Daoy (cell line): ENCODE measurements around the gene RPP14. TPM values are rescaled to one million over a fixed set of nuclear protein-coding genes. Genes with fewer than 3 reads are reported as not detected.
"Not testable (repeated sequence)": the region's sequence is repeated elsewhere in the genome, so short reads cannot be mapped to it uniquely, and the experiment has no call there.

Source experiments
- DNase-seq: peaks from one replicate; pipeline ENCODE4 v3.0.0-alpha.2; 2015; ENCODE audit warnings: low read depth
- total RNA-seq: library from RNA; depleted of rRNA; stranded (reverse); fragments of >200 nt; shearing (Covaris generic); gene quantifications from 2 replicates; pipeline ENCODE4 v1.2.3, GENCODE V29; 2014; rRNA removed

The RPP14 gene
- 14.3 and 17.8 TPM in 2 replicates for total RNA-seq

GRCh38 chr3:58305882-58306711 lies at the start of gene RPP14, which contains the start of gene HTD2:
RPP14 (plus strand) TSS chr3:58306245; CDS start chr3:58310330, 4,085 bp downstream.
HTD2 (plus strand) TSS chr3:58306520; CDS start chr3:58317614, 11,094 bp downstream.
- peak; percentile 97 for DNase-seq

DNA sequence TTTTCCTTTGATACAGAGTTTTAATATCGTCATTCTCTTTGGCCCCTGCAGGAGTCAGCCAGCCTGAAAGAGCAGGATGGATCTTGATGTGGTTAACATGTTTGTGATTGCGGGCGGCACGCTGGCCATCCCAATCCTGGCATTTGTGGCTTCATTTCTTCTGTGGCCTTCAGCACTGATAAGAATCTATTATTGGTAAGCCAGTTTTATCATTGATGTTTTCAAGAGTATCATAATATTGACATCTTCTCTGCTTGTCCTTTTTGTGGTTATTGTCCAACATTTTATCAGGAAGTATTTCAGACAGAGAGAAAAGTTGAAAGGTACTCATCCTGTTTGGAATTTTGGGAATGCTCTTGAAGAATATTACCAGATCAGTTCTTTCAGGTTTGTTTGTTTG lies 49.5 kb upstream of the RPP14 start:
- DNase-seq: no peak

DNA sequence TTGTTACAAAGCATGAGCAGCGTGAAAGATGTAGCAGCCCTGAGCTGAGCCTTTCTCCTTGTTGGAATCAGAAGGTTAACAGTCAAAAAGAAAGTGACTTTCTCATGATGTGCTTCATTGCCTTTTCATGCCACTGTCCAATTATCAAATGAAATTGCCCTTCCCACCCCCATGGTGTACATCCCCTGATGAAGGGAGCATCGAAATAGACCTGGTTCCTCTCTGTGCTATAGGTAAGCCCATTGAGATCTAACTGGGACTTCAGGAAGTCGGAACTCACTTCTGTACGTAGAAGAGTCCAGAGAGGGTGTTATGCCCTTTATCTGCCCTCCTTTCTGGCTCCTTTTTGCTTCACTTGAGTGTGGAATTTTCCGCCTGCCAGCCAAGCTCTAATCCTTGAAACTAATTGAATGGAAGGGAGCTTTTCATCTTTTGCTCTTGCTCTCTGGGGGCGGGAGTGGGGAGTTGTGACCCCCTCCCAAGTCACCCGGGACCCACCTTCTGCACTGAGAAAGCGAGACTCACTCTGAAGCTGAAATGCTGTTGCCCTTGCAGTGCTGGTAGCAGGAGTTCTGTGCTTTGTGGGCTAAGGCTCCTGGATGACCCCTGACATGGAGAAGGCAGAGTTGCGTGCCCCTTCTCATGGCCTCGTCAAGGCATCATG lies 47.5 kb upstream of the RPP14 start:
- DNase-seq: no peak

- peak; percentile 75 for DNase-seq
Measured at GRCh38 chr3:58260261-58260731, 45.7 kb upstream of the RPP14 start.

- peak; percentile 64 for DNase-seq
Measured at GRCh38 chr3:58260733-58261132, 45.3 kb upstream of the RPP14 start.

DNA sequence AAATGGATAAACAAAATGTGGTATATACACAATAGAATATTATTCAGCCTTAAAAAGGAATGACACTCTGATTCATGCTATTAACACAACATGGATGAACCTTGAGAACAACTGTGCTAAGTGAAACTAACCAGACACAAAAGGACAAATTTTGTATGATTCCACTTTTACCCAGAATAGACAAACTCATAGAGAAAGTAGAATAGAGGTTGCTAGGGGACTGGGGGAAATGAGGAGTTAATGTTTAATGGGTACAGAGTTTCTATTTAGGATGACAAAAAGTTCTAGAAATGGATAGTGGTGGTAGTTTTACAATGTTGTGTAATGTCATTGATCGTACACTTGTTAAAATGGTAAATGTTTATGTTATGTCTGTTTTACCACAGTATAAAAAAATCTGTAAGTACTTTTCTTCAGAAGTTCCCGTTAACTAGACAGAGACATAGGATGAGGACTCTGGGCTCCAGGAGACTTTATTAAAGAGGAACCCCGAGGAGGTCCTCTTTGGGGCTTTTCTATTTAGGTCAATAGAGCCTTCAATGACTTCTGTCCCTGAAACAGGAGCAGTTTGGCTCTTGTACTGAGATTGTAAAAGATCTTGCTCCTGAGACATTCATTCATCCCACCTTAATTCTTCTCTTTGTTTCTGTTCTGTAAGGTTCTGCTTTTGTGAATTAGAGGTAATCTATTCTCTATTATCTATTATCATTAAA lies 43.9 kb upstream of the RPP14 start:
- no peak for DNase-seq

DNA sequence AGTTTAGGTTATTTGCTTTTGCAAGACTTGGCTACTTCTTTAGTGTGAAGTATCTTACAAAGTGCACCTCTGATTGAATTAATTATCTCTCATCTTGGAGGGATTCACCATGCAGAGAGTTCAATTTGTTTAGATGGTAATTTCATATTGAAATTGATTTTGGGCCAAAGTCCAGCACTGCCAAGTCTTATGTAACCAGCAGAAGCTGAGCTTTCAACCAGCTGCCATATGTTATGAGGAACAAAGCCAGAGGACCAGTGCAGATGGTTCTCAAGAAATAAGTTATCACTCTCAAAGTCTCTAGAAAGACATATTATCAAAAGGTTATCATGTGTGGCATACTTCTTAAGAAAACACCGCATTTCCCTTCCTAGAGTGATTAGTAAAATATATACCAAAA lies 39.5 kb upstream of the RPP14 start:
- DNase-seq: no peak

DNA sequence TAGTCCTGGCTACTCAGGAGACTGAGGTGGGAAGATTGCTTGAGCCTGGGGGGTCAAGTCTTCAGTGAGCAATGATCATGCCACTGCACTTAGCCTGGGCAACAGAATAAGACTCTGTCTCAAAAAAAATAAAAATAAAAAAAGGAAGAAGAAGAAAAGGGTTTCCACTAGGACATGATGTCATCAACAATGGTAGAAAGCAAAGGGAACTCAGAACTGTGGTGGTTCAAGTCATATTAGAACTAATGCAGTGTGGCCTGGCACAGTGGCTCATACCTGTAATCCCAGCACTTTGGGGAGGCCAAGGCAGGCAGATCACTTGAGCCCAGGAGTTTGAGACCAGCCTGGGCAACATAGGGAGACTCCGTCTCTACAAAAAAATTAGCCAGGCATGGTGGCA lies 38.5 kb upstream of the RPP14 start:
- DNase-seq: not testable (repeated sequence)

DNA sequence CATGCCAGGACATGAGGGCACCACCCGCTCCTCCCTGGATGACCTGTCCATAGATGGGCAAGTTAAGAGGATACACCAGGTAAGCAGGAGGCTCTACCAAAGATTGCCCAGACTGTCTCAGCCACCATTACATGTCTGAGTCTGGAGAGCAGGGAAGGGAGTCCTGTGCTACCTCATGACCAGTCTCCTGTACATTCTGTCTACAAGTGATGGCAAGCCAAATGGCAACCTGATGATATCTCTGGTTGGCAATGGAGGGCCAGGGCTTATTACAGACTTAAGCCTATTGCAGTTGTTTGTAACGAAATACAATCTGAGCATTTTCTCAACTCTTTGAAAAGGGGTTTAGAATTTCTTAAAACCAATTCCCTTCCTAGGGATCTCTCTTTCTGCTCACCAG lies 36.7 kb upstream of the RPP14 start:
- DNase-seq: no peak

GRCh38 chr3:58270485-58270884 lies 35.6 kb upstream of the RPP14 start:
- no peak for DNase-seq

DNA sequence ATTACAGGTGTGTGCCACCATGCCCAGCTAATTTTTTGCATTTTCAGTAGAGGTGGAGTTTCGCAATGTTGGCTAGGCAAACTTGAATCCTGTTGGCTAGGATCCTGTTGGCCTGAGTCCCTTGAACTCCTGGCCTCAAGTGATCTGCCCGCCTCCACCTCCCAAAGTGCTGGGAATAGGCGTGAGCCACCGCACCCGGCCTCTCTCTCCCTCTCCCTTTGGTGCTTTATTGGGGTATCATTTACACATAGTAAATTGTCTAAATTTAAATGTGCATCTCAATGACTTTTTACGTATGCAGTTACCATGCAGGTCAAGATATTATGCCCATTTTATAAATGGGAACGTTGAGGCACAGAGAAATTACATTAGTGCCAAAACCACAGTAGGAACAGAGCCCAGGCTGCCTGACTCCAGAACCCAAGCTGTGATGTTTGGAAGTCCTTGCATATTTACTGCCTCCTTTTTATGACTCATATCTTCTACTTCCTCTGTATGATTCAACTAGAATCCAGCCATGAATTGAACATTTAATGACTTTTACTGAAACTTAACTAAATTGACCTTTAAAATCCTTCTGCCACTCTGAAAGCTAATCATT lies 34.0 kb upstream of the RPP14 start:
- DNase-seq: peak; percentile 65

DNA sequence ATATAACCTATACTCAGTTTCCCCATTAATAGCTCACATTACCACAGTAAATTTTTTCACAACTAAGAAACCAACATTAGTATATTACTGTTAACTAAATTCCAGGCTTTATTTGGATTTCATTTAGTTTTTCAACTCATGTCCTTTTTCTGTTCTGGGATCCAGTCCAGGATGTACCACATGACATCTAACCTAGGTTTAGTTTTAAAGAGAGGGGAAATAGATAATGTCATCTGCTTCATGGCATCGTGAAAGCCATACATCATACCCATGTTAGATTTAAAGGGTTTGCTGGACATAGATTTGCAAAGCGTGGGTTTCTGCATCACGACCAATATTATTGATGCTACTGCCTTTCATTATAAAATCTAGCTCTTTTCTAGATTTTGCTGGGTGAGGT lies 33.2 kb upstream of the RPP14 start:
- DNase-seq: no peak

GRCh38 chr3:58273362-58273761 lies 32.7 kb upstream of the RPP14 start:
- not testable (repeated sequence) for DNase-seq

DNA sequence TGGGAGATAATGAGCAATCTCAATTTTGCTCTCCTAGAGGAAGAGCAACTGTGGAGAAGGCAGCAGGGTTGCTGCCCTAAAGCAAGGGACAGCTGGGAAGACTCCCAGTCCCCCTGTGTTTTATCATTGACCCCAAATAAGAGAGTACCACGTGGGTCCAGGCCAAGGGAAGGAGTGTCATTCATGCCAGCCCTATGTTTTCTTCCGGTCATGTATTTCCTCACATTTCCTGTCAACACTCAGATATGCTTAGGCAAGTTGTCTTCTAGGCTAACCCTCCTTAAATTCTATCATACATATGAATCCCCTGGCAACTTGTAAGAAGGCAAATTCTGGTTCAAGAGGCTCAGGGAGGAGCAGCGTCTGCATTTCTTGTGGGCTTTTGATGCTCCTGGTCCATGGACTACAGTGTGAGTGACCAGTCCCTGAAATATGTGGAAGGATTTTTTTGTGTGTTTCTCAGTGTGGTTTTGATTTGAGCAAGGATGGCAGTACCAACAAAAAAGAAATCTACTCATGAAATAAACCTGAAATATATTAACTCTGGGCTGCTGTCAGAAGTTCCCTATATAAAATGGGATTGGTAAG lies 31.9 kb upstream of the RPP14 start:
- DNase-seq: no peak

DNA sequence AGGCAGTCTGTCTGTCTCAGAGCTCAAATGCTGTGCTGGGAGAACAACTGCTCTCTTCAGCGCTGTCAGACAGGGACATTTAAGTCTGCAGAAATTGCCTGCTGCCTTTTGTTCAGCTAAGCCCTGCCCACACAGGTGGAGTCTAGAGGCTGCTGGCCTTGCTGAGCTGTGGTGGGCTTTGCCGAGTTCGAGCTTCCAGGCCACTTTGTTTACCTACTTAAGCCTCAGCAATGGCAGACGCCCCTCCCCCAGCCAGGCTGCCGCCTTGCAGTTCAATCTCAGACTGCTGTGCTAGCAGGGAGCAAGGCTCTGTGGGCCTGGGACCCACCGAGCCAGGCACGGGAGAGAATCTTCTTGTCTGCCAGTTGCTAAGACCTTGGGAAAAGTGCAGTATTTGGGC lies 25.0 kb upstream of the RPP14 start:
- DNase-seq: no peak

GRCh38 chr3:58285334-58285733 lies 20.7 kb upstream of the RPP14 start:
- DNase-seq: no peak

DNA sequence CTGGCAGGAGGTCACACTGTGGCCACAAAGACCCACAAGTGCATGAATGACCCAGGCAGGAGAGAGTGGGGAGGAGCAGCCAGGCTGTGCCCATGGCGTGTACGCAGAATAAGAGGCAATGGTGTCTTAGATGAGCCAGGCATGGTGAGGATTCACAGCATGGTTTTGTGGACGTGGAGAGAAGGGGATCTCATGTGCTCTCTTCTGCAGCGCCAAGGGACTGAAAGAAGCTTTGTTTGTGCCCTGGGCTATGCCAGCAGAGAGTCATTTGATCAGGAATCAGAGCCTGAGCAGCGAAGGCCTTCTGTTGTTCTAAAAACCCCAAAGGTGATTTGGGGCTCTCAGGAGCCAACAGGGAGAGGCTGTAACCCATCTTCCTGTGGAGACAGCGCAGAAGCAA lies 18.7 kb upstream of the RPP14 start:
- DNase-seq: no peak

DNA sequence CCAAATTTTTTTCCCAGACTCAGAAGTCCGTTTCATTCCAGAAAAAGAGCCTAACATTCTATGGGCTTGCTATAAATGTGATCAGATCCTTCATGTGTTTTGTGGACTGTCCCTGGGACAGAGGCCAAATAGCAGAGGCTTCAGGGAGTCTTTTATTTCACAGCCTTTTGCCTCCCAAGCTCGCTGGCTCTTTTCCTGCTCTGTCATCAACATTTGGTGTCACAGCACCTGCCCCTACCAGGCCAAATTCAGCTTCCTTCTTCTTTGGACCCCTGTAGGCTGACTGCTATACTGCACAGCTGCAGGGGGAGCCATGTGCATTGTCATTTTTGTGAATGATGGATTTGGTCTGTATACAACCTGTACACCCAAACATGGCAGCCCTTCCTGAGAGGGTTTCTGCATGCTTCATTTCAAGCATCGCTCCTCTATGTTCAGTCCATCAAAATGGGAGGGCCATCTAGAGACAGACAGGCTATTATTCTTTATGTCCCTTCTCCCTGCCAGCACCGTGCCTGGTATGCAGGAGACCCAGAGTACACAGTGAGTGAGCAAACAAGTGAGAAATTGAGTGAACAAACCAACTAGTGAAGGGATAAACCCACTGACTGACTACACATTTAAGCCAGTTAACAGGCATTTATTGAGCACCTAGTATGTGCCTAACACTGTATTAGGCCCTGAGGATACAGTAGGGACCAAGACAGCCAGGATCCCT lies 17.9 kb upstream of the RPP14 start:
- no peak for DNase-seq

DNA sequence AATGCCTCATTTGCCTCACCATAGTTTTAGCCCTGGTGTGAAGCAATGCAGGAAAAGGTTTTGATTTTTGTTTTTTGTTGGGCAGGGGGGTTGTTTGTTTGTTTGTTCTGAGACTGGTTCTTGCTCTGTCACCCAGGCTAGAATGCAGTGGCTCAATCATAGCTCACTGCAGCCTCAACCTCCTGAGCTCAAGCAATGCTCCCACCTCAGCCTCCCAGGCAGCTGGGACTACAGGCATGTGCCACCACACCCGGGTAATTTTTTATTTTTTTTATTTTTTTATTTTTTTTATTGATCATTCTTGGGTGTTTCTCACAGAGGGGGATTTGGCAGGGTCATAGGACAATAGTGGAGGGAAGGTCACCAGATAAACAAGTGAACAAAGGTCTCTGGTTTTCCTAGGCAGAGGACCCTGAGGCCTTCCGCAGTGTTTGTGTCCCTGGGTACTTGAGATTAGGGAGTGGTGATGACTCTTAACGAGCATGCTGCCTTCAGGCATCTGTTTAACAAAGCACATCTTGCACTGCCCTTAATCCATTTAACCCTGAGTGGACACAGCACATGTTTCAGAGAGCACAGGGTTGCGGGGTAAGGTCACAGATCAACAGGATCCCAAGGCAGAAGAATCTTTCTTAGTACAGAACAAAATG lies 17.0 kb upstream of the RPP14 start:
- not testable (repeated sequence) for DNase-seq

DNA sequence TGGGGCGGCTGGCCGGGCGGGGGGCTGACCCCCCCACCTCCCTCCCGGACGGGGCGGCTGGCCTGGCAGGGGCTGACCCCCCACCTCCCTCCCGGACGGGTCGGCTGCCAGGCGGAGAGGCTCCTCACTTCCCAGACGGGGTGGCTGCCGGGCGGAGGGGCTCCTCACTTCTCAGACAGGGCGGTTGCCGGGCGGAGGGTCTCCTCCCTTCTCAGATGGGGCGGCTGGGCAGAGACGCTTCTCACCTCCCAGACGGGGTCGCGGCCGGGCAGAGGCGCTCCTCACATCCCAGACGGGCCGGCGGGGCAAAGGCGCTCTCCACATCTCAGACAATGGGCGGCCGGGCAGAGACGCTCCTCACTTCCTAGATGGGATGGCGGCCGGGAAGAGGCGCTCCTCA lies 15.6 kb upstream of the RPP14 start:
- DNase-seq: not testable (repeated sequence)
